MM.1S (cell line): ENCODE results near the gene TMC1.

Experiments
- DNase-seq: peaks from one replicate; pipeline ENCODE4 v3.0.0-alpha.2; 2015
- H2AFZ ChIP-seq: fragments of 300-600 bp; sonication (generic); 2 replicates; pipeline ENCODE4 v1.6.0; 2016; ENCODE audit warnings: antibody characterized with exemption, low read length
- H3F3A ChIP-seq: fragments of 300-600 bp; sonication (generic); 2 replicates; pipeline ENCODE4 v1.6.1; 2016; ENCODE audit warnings: mild to moderate bottlenecking, antibody characterized with exemption, low read length, moderate library complexity, mixed read lengths; ENCODE audit not compliant: insufficient read depth
- H3K27ac ChIP-seq: fragments of 300-600 bp; sonication (generic); 2 replicates; pipeline ENCODE4 v1.5.1; 2016; ENCODE audit warnings: mild to moderate bottlenecking, low read length
- H3K27me3 ChIP-seq: fragments of 300-600 bp; sonication (generic); replicated peaks from 2 replicates; pipeline ENCODE4 v1.6.0; 2016; ENCODE audit warnings: low read length; ENCODE audit not compliant: insufficient read depth
- H3K36me3 ChIP-seq: fragments of 300-600 bp; sonication (generic); replicated peaks from 2 replicates; pipeline ENCODE4 v1.6.1; 2016; ENCODE audit warnings: mild to moderate bottlenecking, low read length, mixed read lengths; ENCODE audit not compliant: insufficient read depth
- H3K4me1 ChIP-seq: fragments of 300-600 bp; sonication (generic); 2 replicates; pipeline ENCODE4 v1.6.1; 2016; ENCODE audit warnings: low read length, mixed read lengths
- H3K4me2 ChIP-seq: fragments of 300-600 bp; sonication (generic); 2 replicates; pipeline ENCODE4 v1.6.0; 2016; ENCODE audit warnings: low read depth, low read length
- H3K4me3 ChIP-seq: fragments of 300-600 bp; sonication (generic); 2 replicates; pipeline ENCODE4 v1.5.1; 2016; ENCODE audit warnings: low read length, mixed read lengths
- H3K79me2 ChIP-seq: fragments of 300-600 bp; sonication (generic); 2 replicates; pipeline ENCODE4 v1.6.1; 2016; ENCODE audit warnings: mixed run types, low read length, mixed read lengths
- H3K9ac ChIP-seq: fragments of 300-600 bp; sonication (generic); 2 replicates; pipeline ENCODE4 v1.6.1; 2016; ENCODE audit warnings: low read length, mixed read lengths
- H3K9me2 ChIP-seq: fragments of 300-600 bp; sonication (generic); replicated peaks from 2 replicates; pipeline ENCODE4 v1.6.1; 2016; ENCODE audit warnings: mild to moderate bottlenecking, low read length, mixed read lengths; ENCODE audit not compliant: insufficient read depth
- H3K9me3 ChIP-seq: fragments of 300-600 bp; sonication (generic); replicated peaks from 2 replicates; pipeline ENCODE4 v1.6.1; 2016; ENCODE audit warnings: mild to moderate bottlenecking, low read length, mixed read lengths; ENCODE audit not compliant: insufficient read depth
- H4K20me1 ChIP-seq: fragments of 300-600 bp; sonication (generic); 2 replicates; pipeline ENCODE4 v1.6.1; 2016; ENCODE audit warnings: mild to moderate bottlenecking, low read length, moderate library complexity, mixed read lengths; ENCODE audit not compliant: insufficient read depth
- EZH2 ChIP-seq: fragments of 300-600 bp; sonication (generic); optimal IDR thresholded peaks from 2 replicates; pipeline ENCODE3; 2017; ENCODE audit warnings: low read depth, mild to moderate bottlenecking, antibody characterized with exemption, low read length, mixed read lengths
- EZH2phosphoT487 ChIP-seq: fragments of 300-600 bp; sonication (generic); IDR thresholded peaks from 2 replicates; pipeline ENCODE4 v1.6.1; 2018; ENCODE audit warnings: antibody characterized with exemption, low read length
- TF ChIP-seq, protein P1 (sequence below): fragments of 300-600 bp; sonication (generic); IDR thresholded peaks from 2 replicates; pipeline ENCODE4 v1.5.1; 2016; ENCODE audit warnings: antibody characterized with exemption, low read length, mixed read lengths

TMC1 gene

DNA sequence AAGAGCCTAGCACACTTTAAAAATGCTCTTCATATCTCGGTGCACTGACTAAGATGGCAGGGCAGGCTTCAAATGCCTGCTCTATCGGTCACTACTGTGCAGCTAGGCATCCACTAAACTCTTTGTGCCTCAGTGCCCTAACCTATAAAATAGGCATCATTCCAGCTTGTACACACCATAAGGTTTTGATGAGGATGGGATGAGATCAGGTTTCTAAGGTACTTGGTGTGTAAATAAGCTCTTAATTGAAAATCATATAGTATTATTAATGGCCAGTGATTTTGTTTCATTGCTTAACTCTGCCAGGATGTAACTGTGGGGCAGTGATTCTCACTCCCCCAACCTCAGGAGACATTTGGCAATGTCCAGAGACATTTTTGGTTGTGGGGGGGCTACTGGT, 352.9 kb downstream of the TMC1 start:
- H3K9ac ChIP-seq, result no peak overlapping the region
- TF ChIP-seq, protein P1, sequence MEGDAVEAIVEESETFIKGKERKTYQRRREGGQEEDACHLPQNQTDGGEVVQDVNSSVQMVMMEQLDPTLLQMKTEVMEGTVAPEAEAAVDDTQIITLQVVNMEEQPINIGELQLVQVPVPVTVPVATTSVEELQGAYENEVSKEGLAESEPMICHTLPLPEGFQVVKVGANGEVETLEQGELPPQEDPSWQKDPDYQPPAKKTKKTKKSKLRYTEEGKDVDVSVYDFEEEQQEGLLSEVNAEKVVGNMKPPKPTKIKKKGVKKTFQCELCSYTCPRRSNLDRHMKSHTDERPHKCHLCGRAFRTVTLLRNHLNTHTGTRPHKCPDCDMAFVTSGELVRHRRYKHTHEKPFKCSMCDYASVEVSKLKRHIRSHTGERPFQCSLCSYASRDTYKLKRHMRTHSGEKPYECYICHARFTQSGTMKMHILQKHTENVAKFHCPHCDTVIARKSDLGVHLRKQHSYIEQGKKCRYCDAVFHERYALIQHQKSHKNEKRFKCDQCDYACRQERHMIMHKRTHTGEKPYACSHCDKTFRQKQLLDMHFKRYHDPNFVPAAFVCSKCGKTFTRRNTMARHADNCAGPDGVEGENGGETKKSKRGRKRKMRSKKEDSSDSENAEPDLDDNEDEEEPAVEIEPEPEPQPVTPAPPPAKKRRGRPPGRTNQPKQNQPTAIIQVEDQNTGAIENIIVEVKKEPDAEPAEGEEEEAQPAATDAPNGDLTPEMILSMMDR, result no peak
- TF ChIP-seq EZH2phosphoT487 (no peak), EZH2 (no peak)
- H3K27ac ChIP-seq, result no peak overlapping the region
- H3K4me1 ChIP-seq, result no peaks in the 10 kb centered on the region
- H3K36me3 ChIP-seq, result no peaks in the 10 kb centered on the region
- no peaks in the 10 kb centered on the region for H3F3A ChIP-seq
- no peaks in the 10 kb centered on the region for H3K9me2 ChIP-seq
- H3K79me2 ChIP-seq, result no peaks in the 10 kb centered on the region
- no peak overlapping the region for H3K4me2 ChIP-seq
- no peak for DNase-seq
- H3K27me3 ChIP-seq, result no peaks in the 10 kb centered on the region
- no peaks in the 10 kb centered on the region for H3K9me3 ChIP-seq
- H4K20me1 ChIP-seq, result no peaks in the 10 kb centered on the region
- H3K4me3 ChIP-seq, result no peak overlapping the region
- no peak overlapping the region for H2AFZ ChIP-seq

DNA sequence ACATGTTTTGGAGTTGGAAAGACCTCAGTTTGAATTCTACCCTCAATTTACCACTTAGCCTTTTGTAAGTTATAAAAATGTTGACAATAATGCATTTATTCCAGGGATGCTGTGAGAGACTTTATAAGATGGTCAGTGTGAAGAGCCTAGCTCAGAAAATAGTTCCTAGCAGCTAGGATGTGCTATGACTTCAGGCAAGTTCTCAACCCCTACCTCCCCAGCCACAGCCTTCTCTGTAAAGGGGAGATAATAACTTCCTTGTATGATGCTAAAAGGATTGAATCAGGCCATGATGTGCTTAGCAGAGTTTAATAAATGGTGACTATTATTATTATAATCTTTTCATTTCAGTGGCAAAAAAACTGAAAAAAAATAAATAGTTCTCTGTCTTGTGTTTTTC, 353.8 kb downstream of the TMC1 start:
- no peaks in the 10 kb centered on the region for H3K4me1 ChIP-seq

DNA sequence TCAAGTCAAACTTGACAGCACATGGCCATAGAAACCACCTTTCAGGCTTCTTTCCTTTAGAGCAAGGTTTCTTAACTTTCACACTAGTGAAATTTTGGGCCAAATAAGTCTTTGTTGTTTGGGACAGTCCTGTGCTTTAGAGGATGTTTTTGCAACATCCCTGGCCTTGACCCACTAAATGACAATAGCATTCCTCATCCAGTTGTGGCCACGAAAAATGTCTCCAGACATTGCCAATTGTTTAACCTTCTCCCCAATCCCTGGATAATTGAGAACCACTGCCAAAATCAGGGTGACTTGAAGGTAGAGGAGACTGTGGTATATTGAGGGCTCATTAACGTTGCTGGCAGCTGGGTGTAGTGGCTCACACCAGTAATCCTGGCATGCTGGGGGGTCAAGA, 359.4 kb downstream of the TMC1 start:
- H3K9ac ChIP-seq, result no peak overlapping the region

More for the DNA sequence above, 353.8 kb downstream of the TMC1 start:
- no peak for DNase-seq
- Histone ChIP-seq H3K4me3 (no peak overlapping the region), H3K9ac (no peak overlapping the region), H3K27ac (no peak overlapping the region), H2AFZ (no peak overlapping the region), H3K9me2 (no peaks in the 10 kb centered on the region), H4K20me1 (no peaks in the 10 kb centered on the region), H3K4me2 (no peak overlapping the region), H3K79me2 (no peaks in the 10 kb centered on the region), H3K36me3 (no peaks in the 10 kb centered on the region), H3K9me3 (no peaks in the 10 kb centered on the region), H3F3A (no peaks in the 10 kb centered on the region), H3K27me3 (no peaks in the 10 kb centered on the region)
- TF ChIP-seq EZH2 (no peak), EZH2phosphoT487 (no peak)
- TF ChIP-seq, protein P1, result no peak

More for the DNA sequence above, 359.4 kb downstream of the TMC1 start:
- Histone ChIP-seq H3K36me3 (no peaks in the 10 kb centered on the region), H2AFZ (no peak overlapping the region), H3K9me3 (no peaks in the 10 kb centered on the region), H3F3A (no peaks in the 10 kb centered on the region), H3K4me3 (no peak overlapping the region), H4K20me1 (no peaks in the 10 kb centered on the region), H3K9me2 (no peaks in the 10 kb centered on the region), H3K27me3 (no peaks in the 10 kb centered on the region), H3K79me2 (no peaks in the 10 kb centered on the region), H3K27ac (no peak overlapping the region), H3K4me1 (no peaks in the 10 kb centered on the region), H3K4me2 (no peak overlapping the region)
- DNase-seq, result no peak
- TF ChIP-seq EZH2phosphoT487 (no peak), EZH2 (no peak)
- TF ChIP-seq, protein P1, result no peak
